GM12878 (cell line): Measurements from ENCODE around the gene SEMA3C. TPM values are rescaled to one million over a fixed set of nuclear protein-coding genes. Genes with fewer than 3 reads are reported as not detected.

Experiments used
- ATAC-seq: fragments of 200-7000 bp; cut with Tn5 transposase; 3 replicates; pipeline ENCODE4 v1.9.1; 2020; ENCODE audit warnings: mild to moderate bottlenecking, moderate library complexity
- BruUV-seq: library from RNA; stranded (reverse); fragments of 400-500 nt; replicated peaks from 2 replicates; lab custom pipeline; 2021; lab: Mats Ljungman, UMichigan
- CTCF ChIA-PET: fragments of 300-600 bp; sonication (Branson Sonifier 250); formaldehyde crosslinking; extraction: SDS; loops from one replicate; lab custom pipeline; 2021; ENCODE audit warnings: inconsistent platforms; lab: Yijun Ruan, JAX
- POLR2A ChIA-PET: fragments of 350-600 bp; formaldehyde crosslinking; extraction: SDS; loops from one replicate; lab custom pipeline; 2021; ENCODE audit warnings: inconsistent platforms; lab: Charles Lee
- RAD21 ChIA-PET: fragments of 300-600 bp; sonication (Branson Sonifier 250); formaldehyde crosslinking; loops from one replicate; lab custom pipeline; 2023; ENCODE audit warnings: antibody characterized with exemption; ENCODE audit not compliant: unreplicated experiment; lab: Charles Lee
- SMC1A ChIA-PET: fragments of 300-600 bp; sonication (Branson Sonifier 250); formaldehyde crosslinking; loops from one replicate; lab custom pipeline; 2023; ENCODE audit not compliant: unreplicated experiment, uncharacterized antibody; lab: Charles Lee
- DNase-seq: peaks from one replicate; pipeline ENCODE4 v3.0.0-alpha.2; 2011; ENCODE audit warnings: low read depth, low spot score
- FAIRE-seq: peaks from 3 replicates; lab custom pipeline; 2011; peaks lifted over from hg19 to GRCh38; lab: Jason Lieb, UNC
- H2AFZ ChIP-seq: 2 replicates; pipeline ENCODE4 v1.6.0; 2011; ENCODE audit warnings: low read depth, low read length, control low read depth; ENCODE audit not compliant: control insufficient read depth
- H3K27ac ChIP-seq: 2 replicates; pipeline ENCODE4 v1.5.1; 2011; ENCODE audit warnings: control low read depth; ENCODE audit not compliant: control insufficient read depth, insufficient read depth
- H3K27me3 ChIP-seq, 2 experiments: replicated peaks in 1 of 2; 2 replicates each; pipeline versions ENCODE4 v1.6.0 to v1.6.1; 2011; ENCODE audit warnings: low read length in 1 of 2; ENCODE audit not compliant: control insufficient read depth in 2 of 2, insufficient read depth in 2 of 2
- H3K36me3 ChIP-seq, 2 experiments: 2 replicates each; pipeline ENCODE4 v1.5.1; 2011; ENCODE audit warnings: low read length in 1 of 2; ENCODE audit not compliant: control insufficient read depth in 2 of 2, insufficient read depth in 2 of 2
- H3K4me1 ChIP-seq: 2 replicates; pipeline ENCODE4 v1.6.1; 2011; ENCODE audit warnings: mild to moderate bottlenecking, low read length, moderate library complexity, mixed read lengths; ENCODE audit not compliant: control insufficient read depth, insufficient read depth
- H3K4me2 ChIP-seq: 2 replicates; pipeline ENCODE4 v1.6.0; 2011; ENCODE audit warnings: control low read depth; ENCODE audit not compliant: control insufficient read depth, insufficient read depth
- H3K4me3 ChIP-seq: fragments of 200-600 bp; sonication (generic); 2 replicates; pipeline ENCODE4 v1.5.1; 2016
- H3K79me2 ChIP-seq: 2 replicates; pipeline ENCODE4 v1.6.0; 2011; ENCODE audit warnings: low read length; ENCODE audit not compliant: control insufficient read depth, insufficient read depth
- H3K9ac ChIP-seq: 2 replicates; pipeline ENCODE4 v1.8.0; 2011; ENCODE audit warnings: low read length, control low read depth, mixed read lengths; ENCODE audit not compliant: control insufficient read depth, insufficient read depth
- H3K9me3 ChIP-seq: replicated peaks from 3 replicates; pipeline ENCODE4 v1.5.1; 2011; ENCODE audit warnings: mild to moderate bottlenecking, low read length; ENCODE audit not compliant: control insufficient read depth, insufficient read depth
- H4K20me1 ChIP-seq: 2 replicates; pipeline ENCODE4 v1.6.0; 2011; ENCODE audit not compliant: control insufficient read depth, insufficient read depth
- CHD2 ChIP-seq: IDR thresholded peaks from 2 replicates; pipeline ENCODE4 v1.6.1; 2011; ENCODE audit warnings: low read depth, low read length, improper control_type of control experiment, borderline replicate concordance
- IRF4 ChIP-seq: IDR thresholded peaks from 2 replicates; pipeline ENCODE4 v1.6.1; 2011; ENCODE audit warnings: low read depth, low read length
- PRDM15 ChIP-seq: fragments of 450-650 bp; formaldehyde crosslinking; IDR thresholded peaks from 2 replicates; pipeline ENCODE4 v1.4.0; 2020; ENCODE audit warnings: mild to moderate bottlenecking, moderate library complexity
- YBX1 ChIP-seq: fragments of 450-650 bp; IDR thresholded peaks from 2 replicates; pipeline ENCODE4 v1.6.1; 2016; ENCODE audit warnings: antibody characterized with exemption
- ZNF217 ChIP-seq: fragments of 450-650 bp; IDR thresholded peaks from 2 replicates; pipeline ENCODE4 v1.6.1; 2017; ENCODE audit warnings: antibody characterized with exemption, mild to moderate bottlenecking
- WGBS: methylation state at CpG from one replicate; pipeline ENCODE4 v1.1.6; 2016; ENCODE audit warnings: low lambda C conversion rate; ENCODE audit not compliant: insufficient replicate concordance, insufficient coverage; ENCODE audit errors: missing lambda C conversion rate; 5-methylcytosine and 5-hydroxymethylcytosine counted together
- in situ Hi-C: fragments of 300-500 bp; cut with MboI; formaldehyde crosslinking; loops from 9 replicates; pipeline ENCODE4 v1.14.3; 2018; ENCODE audit warnings: mixed read lengths
- intact Hi-C: fragments of 100-400 bp; cut with micrococcal nuclease; formaldehyde crosslinking; loops from one replicate; pipeline ENCODE4 v1.14.2; 2022; ENCODE audit not compliant: unreplicated experiment
- polyA plus RNA-seq, 11 experiments: library from polyadenylated mRNA; depleted of rRNA in 4 of 11; unstranded in 6 of 11; stranded (reverse) in 5 of 11; fragments of >200 nt; fragmentation: Nextera tagmentation in 4 of 11; fragmentation: Illumina TruSeq in 1 of 11; extraction: Ambion mirVana in 4 of 11; extraction: Trizol in 1 of 11; gene quantifications; 1 replicate in 1 of 11; 2 replicates in 10 of 11; pipeline versions ENCODE4 v1.2.1 to v1.2.3, GENCODE V29; 2011 to 2016; ENCODE audit warnings: inconsistent platforms in 2 of 11, missing spikeins in 2 of 11, low read depth in 1 of 11
- total RNA-seq, 4 experiments: library from RNA; depleted of rRNA in 3 of 4; stranded (reverse); fragments of >200 nt in 3 of 4; fragmentation: Illumina TruSeq in 1 of 4; extraction: Trizol in 1 of 4; gene quantifications; 2 replicates each; pipeline versions ENCODE4 v1.2.1 to v1.2.3, GENCODE V29; 2013 to 2021
- TF ChIP-seq, protein P1 (sequence below): fragments of 450-650 bp; IDR thresholded peaks from 2 replicates; pipeline ENCODE4 v1.6.1; 2014; ENCODE audit warnings: mild to moderate bottlenecking

The SEMA3C gene
- total and polyA plus RNA-seq, 10 of the 15 experiments (the other 5 are each of a cell fraction or from before 2014, with no cell fraction given), result 0.01 to 0.41 (median 0.11) TPM; not detected in 6

DNA sequence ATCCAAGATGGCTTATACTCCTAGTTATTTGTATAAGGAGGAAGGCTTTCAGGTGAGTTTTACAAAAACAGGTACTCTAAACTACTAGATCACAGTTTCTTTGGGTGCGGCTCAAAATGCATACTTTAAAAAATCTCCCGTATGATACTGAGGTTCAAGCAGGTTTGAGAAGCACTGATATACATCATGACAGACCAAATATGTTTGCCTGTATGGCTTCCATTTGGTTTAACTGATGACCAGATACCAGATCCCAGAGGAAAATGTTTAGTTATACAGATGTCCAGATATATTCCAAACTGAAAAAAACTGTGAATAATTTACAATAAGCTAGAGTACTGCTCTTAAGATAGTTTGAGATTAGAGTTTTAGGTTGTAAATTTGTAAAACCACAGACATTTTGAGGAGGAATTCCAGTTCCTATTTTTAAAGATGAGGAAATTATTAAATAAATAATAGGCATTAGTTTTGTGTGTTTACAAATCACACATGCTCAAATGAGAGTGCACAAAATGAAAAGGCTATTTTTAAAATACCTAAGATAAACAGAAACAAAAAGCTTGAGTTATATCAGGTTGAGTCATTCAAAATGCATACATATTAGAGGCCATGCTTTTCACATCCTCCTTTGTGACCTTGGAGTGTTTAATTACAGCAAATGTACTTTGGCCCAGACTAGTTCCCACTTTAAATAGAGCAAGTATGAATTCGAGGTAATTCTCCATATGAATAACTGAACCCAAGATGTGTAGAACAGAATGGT lies 60.5 kb downstream of the SEMA3C start (continued):
- peak; percentile 29; the same call in 1 of the 2 replicates for TF ChIP-seq ZNF217
- no peak for TF ChIP-seq IRF4

- no peak for DNase-seq
- Histone ChIP-seq H3K9me3 (no peaks in the 10 kb centered on the region), H3K9ac (no peak overlapping the region), H3K27ac (no peak overlapping the region), H3K27me3 (no peaks in the 10 kb centered on the region), H3K4me1 (no peaks in the 10 kb centered on the region), H3K79me2 (no peaks in the 10 kb centered on the region), H3K4me3 (no peak overlapping the region), H4K20me1 (no peaks in the 10 kb centered on the region), H2AFZ (no peak overlapping the region), H3K36me3 (no peaks in the 10 kb centered on the region), H3K4me2 (no peak overlapping the region)
- BruUV-seq, result no TSS peak
- in situ Hi-C loops (no loop called here), intact Hi-C loops (no loop called here)
- ATAC-seq, result no peak
- 23% methylated on average over 3 of the region's 3 CpGs for WGBS
- SMC1A ChIA-PET, result interaction anchor here (0.6 to 1.7 kb wide), 3 partner anchors 8 to 14 kb away, joined by 3 to 4 read pairs (median 3); no protein-coding TSS in a partner anchor
- no peak for FAIRE-seq
- RAD21 ChIA-PET, result interaction anchor here (0.6 kb wide), 1 partner anchor 16 kb away, joined by 5 read pairs; no protein-coding TSS in a partner anchor
- CTCF ChIA-PET, result interaction anchor here (0.6 to 0.7 kb wide), 2 partner anchors 59 to 938 kb away, joined by 3 read pairs; no protein-coding TSS in a partner anchor
- POLR2A ChIA-PET, result no interaction called here
- TF ChIP-seq, protein P1, sequence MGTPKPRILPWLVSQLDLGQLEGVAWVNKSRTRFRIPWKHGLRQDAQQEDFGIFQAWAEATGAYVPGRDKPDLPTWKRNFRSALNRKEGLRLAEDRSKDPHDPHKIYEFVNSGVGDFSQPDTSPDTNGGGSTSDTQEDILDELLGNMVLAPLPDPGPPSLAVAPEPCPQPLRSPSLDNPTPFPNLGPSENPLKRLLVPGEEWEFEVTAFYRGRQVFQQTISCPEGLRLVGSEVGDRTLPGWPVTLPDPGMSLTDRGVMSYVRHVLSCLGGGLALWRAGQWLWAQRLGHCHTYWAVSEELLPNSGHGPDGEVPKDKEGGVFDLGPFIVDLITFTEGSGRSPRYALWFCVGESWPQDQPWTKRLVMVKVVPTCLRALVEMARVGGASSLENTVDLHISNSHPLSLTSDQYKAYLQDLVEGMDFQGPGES, result no peak
- TF ChIP-seq YBX1, result no peak
- no peak for TF ChIP-seq PRDM15 (CRISPR knock-in tag)
- TF ChIP-seq CHD2, result no peak
These were observed 62.1 kb downstream of the SEMA3C start for GRCh38 chr7:80856769-80857168.
